GM11168 (cell line): ENCODE measurements around the gene SHROOM1.

Source experiments
- in situ Hi-C: fragments of 300-500 bp; cut with MboI; formaldehyde crosslinking; loops from one replicate; pipeline ENCODE4 v1.12.0; 2022; ENCODE audit warnings: low sequenced_read_pairs; ENCODE audit not compliant: unreplicated experiment

The SHROOM1 gene

GRCh38 chr5:132854301-132854700 lies 23.9 kb upstream of the SHROOM1 start:
- in situ Hi-C loops, result no loop called here

- in situ Hi-C loops, result no loop called here
Observed at GRCh38 chr5:132853790-132854189, 23.3 kb upstream of the SHROOM1 start.

GRCh38 chr5:132853323-132853722 lies 22.9 kb upstream of the SHROOM1 start:
- in situ Hi-C loops, result no loop called here

- in situ Hi-C loops, result no loop called here
Observed at GRCh38 chr5:132850066-132850465, 19.6 kb upstream of the SHROOM1 start.

- in situ Hi-C loops, result no loop called here
Observed at GRCh38 chr5:132849347-132849746, 18.9 kb upstream of the SHROOM1 start.

- in situ Hi-C loops, result no loop called here
Observed at GRCh38 chr5:132848270-132848669, 17.8 kb upstream of the SHROOM1 start.

- in situ Hi-C loops, result no loop called here
Observed at GRCh38 chr5:132841305-132841704, 10.9 kb upstream of the SHROOM1 start.

GRCh38 chr5:132840896-132841295 lies 10.4 kb upstream of the SHROOM1 start:
- in situ Hi-C loops, result no loop called here

- in situ Hi-C loops, result no loop called here
Observed at GRCh38 chr5:132840313-132840712, 9.9 kb upstream of the SHROOM1 start.

GRCh38 chr5:132839426-132840301 lies 9.2 kb upstream of the SHROOM1 start:
- in situ Hi-C loops, result no loop called here

- in situ Hi-C loops, result no loop called here
Observed at GRCh38 chr5:132838516-132839282, 8.3 kb upstream of the SHROOM1 start.

GRCh38 chr5:132837868-132838267 lies 7.4 kb upstream of the SHROOM1 start:
- in situ Hi-C loops, result no loop called here

- in situ Hi-C loops, result no loop called here
Observed at GRCh38 chr5:132836852-132837251, 6.4 kb upstream of the SHROOM1 start.

GRCh38 chr5:132834057-132834456 lies 3.6 kb upstream of the SHROOM1 start:
- in situ Hi-C loops, result no loop called here

GRCh38 chr5:132832612-132833011 lies 2.2 kb upstream of the SHROOM1 start:
- in situ Hi-C loops, result no loop called here

- in situ Hi-C loops, result no loop called here
Observed at GRCh38 chr5:132831095-132831860, 831 bp upstream of the SHROOM1 start.

GRCh38 chr5:132829742-132830435 lies 558 bp downstream of the SHROOM1 start:
- in situ Hi-C loops, result loop anchor here (10.0 kb wide), 1 partner anchor 445 kb away; no protein-coding TSS in a partner anchor

GRCh38 chr5:132828846-132829494 lies 1.5 kb downstream of the SHROOM1 start:
- in situ Hi-C loops, result loop anchor here (10.0 kb wide), 1 partner anchor 444 kb away; no protein-coding TSS in a partner anchor

- in situ Hi-C loops, result loop anchor here (10.0 kb wide), 1 partner anchor 443 kb away; no protein-coding TSS in a partner anchor
Observed at GRCh38 chr5:132827943-132828673, 2.3 kb downstream of the SHROOM1 start.
